Activated naive CD4-positive, alpha-beta T cell treated with anti-CD3 and anti-CD28 coated beads, Interleukin-2, amount 50 U/mL, for 72 hours (primary cell): Measurements from ENCODE around the gene PPP3R1. TPM values are rescaled to one million over a fixed set of nuclear protein-coding genes. Genes with fewer than 3 reads are reported as not detected.

Source experiments
- ATAC-seq, 2 donors: fragments of 150-1000 bp; cut with Tn5 transposase; 2 replicates each; pipeline ENCODE4 v1.10.0; 2021; ENCODE audit warnings: mild to moderate bottlenecking in 2 of 2, moderate library complexity in 2 of 2
- DNase-seq, 2 donors: peaks; one replicate each; pipeline ENCODE4 v3.0.0; 2021 to 2022; ENCODE audit warnings: low spot score in 2 of 2
- H3K27ac Mint-ChIP-seq, 2 donors: one replicate each; pipeline ENCODE4 v1.8.0; 2022; ENCODE audit warnings: mild to moderate bottlenecking in 2 of 2, mixed read lengths in 2 of 2
- H3K36me3 Mint-ChIP-seq, 2 donors: one replicate each; pipeline ENCODE4 v1.8.0; 2022; ENCODE audit warnings: mixed read lengths in 2 of 2
- H3K9me3 Mint-ChIP-seq, 2 donors: one replicate each; pipeline ENCODE4 v1.8.0; 2022; ENCODE audit warnings: mixed read lengths in 2 of 2
- total RNA-seq, 2 donors: library from RNA; stranded (reverse); gene quantifications; one replicate each; pipeline ENCODE4 v1.2.3, GENCODE V29; 2022

PPP3R1 gene
- total RNA-seq, 2 donors from 2014 or later, result 61.5 to 69.1 TPM

DNA sequence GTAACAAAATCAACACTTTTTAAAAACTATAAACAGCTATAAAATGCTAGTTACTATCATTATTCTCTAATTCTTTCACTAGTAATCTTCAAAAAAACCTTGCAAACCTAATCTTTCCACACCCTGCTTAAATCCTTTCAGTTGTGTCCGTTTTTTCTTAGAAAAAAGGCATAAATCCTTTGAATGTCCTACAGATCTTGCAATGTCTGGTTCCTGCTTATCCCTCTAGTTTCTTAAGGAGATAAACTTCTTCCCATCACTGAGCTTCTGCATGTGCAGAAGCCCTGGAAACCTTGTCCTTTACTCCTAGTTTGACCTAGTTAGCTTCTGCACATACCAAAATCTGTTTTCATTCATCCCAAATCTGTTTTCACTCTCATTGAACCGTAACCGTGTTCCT, 95.9 kb downstream of the PPP3R1 start:
- H3K27ac Mint-ChIP-seq, result peak overlapping the region; percentile 96 to 100
- H3K9me3 Mint-ChIP-seq, result no peaks in the 10 kb centered on the region
- peaks cover 29 to 30% of the 10 kb centered on the region in 2 donors for H3K36me3 Mint-ChIP-seq
- DNase-seq (no peak), ATAC-seq (no peak)

DNA sequence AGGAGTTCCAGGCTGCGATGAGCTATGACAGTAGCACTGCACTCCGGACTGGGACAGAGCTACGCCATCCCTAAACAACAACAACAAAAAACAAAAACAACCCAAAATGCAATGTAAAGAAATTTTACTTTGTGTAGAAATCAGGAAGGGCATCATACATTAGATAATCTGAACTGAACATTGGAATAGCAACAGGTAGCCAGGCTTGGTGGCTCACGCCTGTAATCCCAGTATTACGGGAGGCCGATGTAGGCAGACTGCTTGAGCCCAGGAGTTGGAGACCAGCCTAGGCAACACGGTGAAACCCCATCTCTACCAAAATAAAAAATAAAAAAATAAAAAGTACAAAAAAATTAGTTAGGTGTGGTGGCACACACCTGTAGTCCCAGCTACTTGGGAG, 96.7 kb downstream of the PPP3R1 start:
- peak overlapping the region in 1 of 2 donors; percentile 96 for H3K27ac Mint-ChIP-seq
- no peak for DNase-seq
- H3K9me3 Mint-ChIP-seq, result no peaks in the 10 kb centered on the region
- H3K36me3 Mint-ChIP-seq, result peaks cover 22 to 23% of the 10 kb centered on the region in 2 donors
- no peak for ATAC-seq

DNA sequence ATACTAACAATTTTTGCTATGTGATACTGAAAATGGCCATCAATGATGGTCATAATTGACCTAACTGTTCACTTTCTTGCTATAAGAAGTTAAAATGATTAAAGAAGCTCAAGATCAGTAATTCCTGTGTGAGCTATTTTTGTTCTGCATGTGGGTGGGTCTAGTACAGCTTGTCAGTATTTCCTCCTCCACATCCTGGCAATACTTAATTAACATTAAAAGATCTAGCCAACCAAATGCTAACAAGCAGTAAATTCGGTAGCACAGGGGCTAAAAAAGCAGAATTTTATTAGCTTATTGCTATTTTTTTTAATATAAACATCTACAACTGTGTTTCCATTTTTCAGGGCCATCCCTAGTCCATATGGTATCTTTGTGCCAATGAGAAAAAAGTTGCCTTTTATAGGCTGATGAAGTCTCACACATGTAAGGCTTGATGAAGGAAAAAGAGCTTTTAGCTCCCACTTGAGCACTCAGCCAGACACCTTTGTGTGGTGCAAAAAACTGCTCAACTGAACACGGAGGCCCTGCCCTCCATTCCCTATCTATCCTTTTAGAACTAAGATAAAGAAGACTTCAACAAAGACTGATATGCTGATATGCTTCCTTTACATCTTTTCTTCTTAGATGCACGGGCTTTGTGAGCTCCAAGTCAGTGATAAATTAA, 99.5 kb downstream of the PPP3R1 start:
- ATAC-seq (no peak), DNase-seq (no peak)
- Mint-ChIP-seq H3K27ac (peak overlapping the region in 1 of 2 donors; percentile 79), H3K36me3 (peaks cover 10 to 14% of the 10 kb centered on the region in 2 donors), H3K9me3 (no peaks in the 10 kb centered on the region)

DNA sequence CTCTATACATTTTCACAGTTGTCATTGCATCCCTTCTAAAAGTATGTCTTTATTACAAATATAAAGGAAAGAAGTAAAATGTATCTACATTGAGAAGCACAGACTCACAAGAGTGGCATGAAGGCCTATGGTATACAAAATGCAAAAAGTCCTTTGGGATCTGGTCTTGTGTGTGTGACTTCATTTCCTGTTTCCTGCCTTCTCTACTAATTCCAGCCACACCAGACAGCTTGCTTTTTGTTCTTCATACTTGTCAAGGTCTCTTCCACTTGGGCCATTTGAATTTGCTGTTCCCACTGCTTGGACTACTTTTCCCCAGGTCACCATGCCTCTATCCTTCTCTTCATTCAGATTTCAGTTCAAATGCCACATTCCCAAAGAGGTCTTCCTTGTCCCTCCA, 101.3 kb downstream of the PPP3R1 start:
- no peak for DNase-seq
- H3K9me3 Mint-ChIP-seq, result no peaks in the 10 kb centered on the region
- ATAC-seq, result no peak
- H3K27ac Mint-ChIP-seq, result peak overlapping the region in 1 of 2 donors; percentile 8
- H3K36me3 Mint-ChIP-seq, result no peaks in the 10 kb centered on the region

DNA sequence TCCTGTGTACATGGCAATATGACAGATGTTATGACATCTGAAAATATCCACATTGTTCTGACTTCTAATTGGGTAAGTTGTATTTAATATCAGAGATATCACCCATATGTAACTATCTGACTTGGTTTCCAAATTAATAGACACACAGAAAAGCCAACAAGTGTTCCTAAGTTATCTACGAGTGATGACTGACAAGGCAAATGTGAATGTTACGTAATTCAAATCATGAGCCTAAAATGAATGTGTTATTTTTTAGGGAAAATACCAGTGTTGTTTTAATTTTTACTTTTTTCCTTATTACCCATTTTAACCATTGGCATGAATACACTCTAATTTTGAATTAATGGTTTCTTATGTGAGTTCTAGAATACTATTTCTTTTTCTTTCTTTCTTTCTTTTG, 110.5 kb downstream of the PPP3R1 start:
- ATAC-seq, result no peak
- Mint-ChIP-seq H3K9me3 (no peaks in the 10 kb centered on the region), H3K36me3 (no peaks in the 10 kb centered on the region), H3K27ac (no peak overlapping the region)
- no peak for DNase-seq

DNA sequence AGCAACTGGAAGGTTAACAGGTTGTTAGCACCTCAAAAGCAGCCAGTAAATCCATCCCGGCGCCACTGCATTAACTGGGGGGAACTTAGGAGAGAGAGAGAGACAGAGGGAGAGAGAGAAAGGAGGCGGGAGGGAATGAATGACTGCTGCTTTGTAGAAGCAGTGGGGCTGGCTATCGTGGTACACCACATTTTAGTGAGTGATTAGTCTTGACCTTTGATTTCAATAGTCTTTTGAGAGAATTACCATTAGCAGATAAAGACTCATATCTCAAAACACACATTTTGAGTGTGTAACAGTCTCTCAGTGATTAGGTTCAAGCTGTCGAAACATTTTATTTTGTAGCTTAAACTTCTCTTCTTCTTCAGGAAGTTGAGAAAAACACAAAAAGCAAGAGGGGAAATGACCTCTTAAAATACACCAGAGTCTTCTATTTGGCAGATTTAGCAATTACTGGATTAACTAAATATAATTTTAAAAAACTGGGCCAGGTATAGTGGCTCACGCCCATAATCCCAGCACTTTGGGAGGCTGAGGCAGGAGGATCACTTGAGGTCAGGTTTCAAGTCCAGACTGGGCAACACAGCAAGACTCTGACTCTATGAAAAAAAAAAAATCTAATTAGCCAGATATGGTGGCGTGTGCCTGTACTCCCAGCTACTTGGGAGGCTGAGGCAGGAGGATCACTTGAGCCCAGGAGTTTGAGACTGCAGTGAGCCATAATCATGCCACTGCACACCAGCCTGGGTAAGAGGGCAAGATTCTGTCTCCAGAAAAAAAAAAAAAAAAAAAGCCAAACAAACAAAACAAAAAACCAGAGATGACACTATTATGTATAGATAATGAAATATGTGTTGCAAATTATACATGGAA, 116.6 kb downstream of the PPP3R1 start:
- Mint-ChIP-seq H3K36me3 (no peaks in the 10 kb centered on the region), H3K9me3 (no peaks in the 10 kb centered on the region), H3K27ac (no peak overlapping the region)
- ATAC-seq (no peak), DNase-seq (no peak)

DNA sequence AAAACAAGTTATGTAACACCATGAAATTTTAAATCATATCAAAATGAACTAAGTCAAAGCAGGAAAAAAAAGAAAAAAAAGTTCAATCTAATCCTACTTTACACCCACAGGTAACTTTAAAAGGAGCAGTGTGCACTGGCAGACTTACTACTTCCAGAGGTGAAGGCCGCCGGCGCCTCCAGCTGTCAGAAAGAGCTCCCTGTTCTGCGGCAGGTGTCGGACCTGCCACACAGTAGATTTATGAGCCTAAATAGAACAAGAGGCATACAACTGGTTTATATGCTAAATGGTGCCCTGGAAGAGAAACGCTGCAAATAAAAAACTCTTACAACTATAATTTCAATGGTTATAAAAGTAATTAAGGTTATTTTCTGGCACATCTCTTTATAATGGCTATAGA, 117.8 kb downstream of the PPP3R1 start:
- H3K27ac Mint-ChIP-seq, result no peak overlapping the region
- H3K9me3 Mint-ChIP-seq, result no peaks in the 10 kb centered on the region
- DNase-seq (no peak), ATAC-seq (no peak)
- no peaks in the 10 kb centered on the region for H3K36me3 Mint-ChIP-seq

DNA sequence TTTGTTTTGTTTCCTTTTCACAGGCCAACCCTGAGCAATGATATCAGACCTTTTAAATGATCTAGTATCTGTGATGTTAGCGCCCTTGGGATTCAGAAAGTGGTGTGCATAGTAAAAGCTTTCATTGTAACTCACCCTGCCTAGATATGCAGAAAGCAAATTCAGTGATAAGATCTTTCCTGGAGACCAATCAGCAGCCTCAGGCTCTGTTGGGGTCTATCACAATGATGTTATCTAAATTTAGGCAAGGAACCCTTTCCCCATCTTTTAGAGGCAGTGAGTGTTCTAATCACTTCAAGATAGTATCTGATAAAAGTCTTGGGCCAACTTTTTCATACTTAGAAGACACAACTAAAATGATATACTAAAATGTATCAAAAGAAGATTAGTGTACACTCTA, 118.2 kb downstream of the PPP3R1 start:
- no peak for DNase-seq
- Mint-ChIP-seq H3K9me3 (no peaks in the 10 kb centered on the region), H3K36me3 (no peaks in the 10 kb centered on the region), H3K27ac (no peak overlapping the region)
- ATAC-seq, result no peak

Other genes starting within 250 kb of the PPP3R1 start
- 10 to 100 TPM; 17.4 to 27.9 TPM for gene C1D, start 189.5 kb downstream of the PPP3R1 start, total RNA-seq
- 10 to 100 TPM; 15.7 to 17.9 TPM for gene PNO1, start 94.6 kb downstream of the PPP3R1 start, total RNA-seq
- not detected for gene CNRIP1, start 67.4 kb upstream of the PPP3R1 start, total RNA-seq
- gene PLEK, start 112.8 kb upstream of the PPP3R1 start, total RNA-seq, result 1 to 10 TPM in 1 of 2 donors, under 1 TPM in 1; 0.88 to 1.4 TPM
- gene FBXO48, start 214.8 kb upstream of the PPP3R1 start, total RNA-seq, result 1 to 10 TPM; 1.9 to 2.1 TPM
- 1 to 10 TPM; 2.1 to 2.6 TPM for gene APLF, start 215.1 kb upstream of the PPP3R1 start, total RNA-seq